ENCODE results near the gene SPART.

DNA sequence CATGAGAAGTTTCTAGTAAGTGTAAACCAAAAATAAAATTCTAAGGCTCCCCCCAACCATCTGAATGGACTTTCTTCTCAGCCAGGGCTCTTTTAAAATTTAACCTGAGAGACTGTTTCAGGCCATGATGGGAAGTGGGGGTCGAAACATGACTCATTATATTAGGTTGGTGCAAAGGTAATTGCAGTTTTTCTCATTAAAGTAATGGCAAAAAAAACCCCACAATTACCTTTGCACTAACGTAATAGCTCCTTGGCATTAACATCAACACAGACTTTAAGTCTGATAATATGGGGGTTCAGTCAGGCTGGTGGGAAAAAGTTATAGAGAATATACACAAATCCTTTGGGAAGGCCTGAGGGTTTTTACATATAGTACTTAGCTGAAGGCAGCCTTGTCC is 9.4 kb upstream of the SPART start:
- TF ChIP-seq POLR2AphosphoS5 (IDR thresholded peaks at IDR 0.05), result no peak
- TF ChIP-seq, protein P1, sequence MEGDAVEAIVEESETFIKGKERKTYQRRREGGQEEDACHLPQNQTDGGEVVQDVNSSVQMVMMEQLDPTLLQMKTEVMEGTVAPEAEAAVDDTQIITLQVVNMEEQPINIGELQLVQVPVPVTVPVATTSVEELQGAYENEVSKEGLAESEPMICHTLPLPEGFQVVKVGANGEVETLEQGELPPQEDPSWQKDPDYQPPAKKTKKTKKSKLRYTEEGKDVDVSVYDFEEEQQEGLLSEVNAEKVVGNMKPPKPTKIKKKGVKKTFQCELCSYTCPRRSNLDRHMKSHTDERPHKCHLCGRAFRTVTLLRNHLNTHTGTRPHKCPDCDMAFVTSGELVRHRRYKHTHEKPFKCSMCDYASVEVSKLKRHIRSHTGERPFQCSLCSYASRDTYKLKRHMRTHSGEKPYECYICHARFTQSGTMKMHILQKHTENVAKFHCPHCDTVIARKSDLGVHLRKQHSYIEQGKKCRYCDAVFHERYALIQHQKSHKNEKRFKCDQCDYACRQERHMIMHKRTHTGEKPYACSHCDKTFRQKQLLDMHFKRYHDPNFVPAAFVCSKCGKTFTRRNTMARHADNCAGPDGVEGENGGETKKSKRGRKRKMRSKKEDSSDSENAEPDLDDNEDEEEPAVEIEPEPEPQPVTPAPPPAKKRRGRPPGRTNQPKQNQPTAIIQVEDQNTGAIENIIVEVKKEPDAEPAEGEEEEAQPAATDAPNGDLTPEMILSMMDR (IDR thresholded peaks at IDR 0.05), result no peak
